ENCODE data around the gene LIAS.
"Not testable (repeated sequence)": the region's sequence is repeated elsewhere in the genome, so short reads cannot be mapped to it uniquely, and the experiment has no call there.

LIAS gene

GRCh38 chr4:39452860-39453587 is 5.8 kb upstream of the LIAS start:
- no peak for DNase-seq

- DNase-seq = no peak
Observed at GRCh38 chr4:39453738-39454137, 5.1 kb upstream of the LIAS start.

GRCh38 chr4:39455486-39455885 is 3.4 kb upstream of the LIAS start:
- no peak for DNase-seq

- DNase-seq = no peak
Observed at GRCh38 chr4:39456946-39457763, 1.7 kb upstream of the LIAS start.

GRCh38 chr4:39458161-39458504 is 723 bp upstream of the LIAS start:
- DNase-seq = not testable (repeated sequence)

GRCh38 chr4:39464886-39465501 is 6.1 kb downstream of the LIAS start:
- peak in 1 of 51 donors; percentile 12 for DNase-seq

- DNase-seq = no peak
Observed at GRCh38 chr4:39466747-39467146, 7.9 kb downstream of the LIAS start.

- no peak for DNase-seq
Observed at GRCh38 chr4:39467464-39467863, 8.6 kb downstream of the LIAS start.

- DNase-seq = peak in 10 of 51 donors; percentile 2 to 57 (median 20)
Observed at GRCh38 chr4:39469429-39470077, 10.7 kb downstream of the LIAS start.

- no peak for DNase-seq
Observed at GRCh38 chr4:39470402-39470801, 11.5 kb downstream of the LIAS start.

- no peak for DNase-seq
Observed at GRCh38 chr4:39472396-39472795, 13.5 kb downstream of the LIAS start.

- DNase-seq = no peak
Observed at GRCh38 chr4:39476187-39476895, 17.5 kb downstream of the LIAS start.

- DNase-seq = no peak
Observed at GRCh38 chr4:39480251-39480650, 21.4 kb downstream of the LIAS start.

- peak in 1 of 51 donors; percentile 24 for DNase-seq
Observed at GRCh38 chr4:39480902-39481695, 22.2 kb downstream of the LIAS start.

- DNase-seq = no peak
Observed at GRCh38 chr4:39484582-39485272, 25.9 kb downstream of the LIAS start.

GRCh38 chr4:39486221-39486804 is 27.5 kb downstream of the LIAS start:
- no peak for DNase-seq

- no peak for DNase-seq
Observed at GRCh38 chr4:39490322-39490721, 31.5 kb downstream of the LIAS start.

- DNase-seq = no peak
Observed at GRCh38 chr4:39494354-39494753, 35.5 kb downstream of the LIAS start.

- DNase-seq = no peak
Observed at GRCh38 chr4:39495446-39496213, 36.8 kb downstream of the LIAS start.

Data from hypothalamus (tissue), 51 donors.